Left ventricle myocardium inferior (tissue), 1 donor: ENCODE measurements around the gene PCBP3. TPM values are rescaled to one million over a fixed set of nuclear protein-coding genes. Genes with fewer than 3 reads are reported as not detected.

ENCODE experiments used
- DNase-seq: peaks from one replicate; pipeline ENCODE4 v3.0.0-alpha.2; 2020
- H3K27ac ChIP-seq: fragments of 200-600 bp; replicated peaks from 2 replicates; pipeline ENCODE4 v1.8.0; 2021
- H3K27me3 ChIP-seq: fragments of 200-600 bp; 2 replicates; pipeline ENCODE4 v1.8.0; 2021; ENCODE audit warnings: low read depth
- H3K36me3 ChIP-seq: fragments of 200-600 bp; 2 replicates; pipeline ENCODE4 v1.8.0; 2021
- H3K4me1 ChIP-seq: fragments of 200-600 bp; 2 replicates; pipeline ENCODE4 v1.8.0; 2021
- H3K4me3 ChIP-seq: fragments of 200-600 bp; 2 replicates; pipeline ENCODE4 v1.8.0; 2021; ENCODE audit warnings: mild to moderate bottlenecking, moderate library complexity
- H3K9me3 ChIP-seq: fragments of 200-600 bp; replicated peaks from 2 replicates; pipeline ENCODE4 v1.8.0; 2021
- CTCF ChIP-seq: fragments of 200-600 bp; IDR thresholded peaks from 2 replicates; pipeline ENCODE4 v1.8.0; 2021; ENCODE audit warnings: antibody characterized with exemption, mild to moderate bottlenecking, borderline replicate concordance
- intact Hi-C: fragments of 100-400 bp; cut with micrococcal nuclease; formaldehyde crosslinking; loops from one replicate; pipeline ENCODE4 v1.11.0; 2022
- total RNA-seq: library from RNA; stranded (reverse); fragmentation: NEBNext Ultra II Directional; extraction: Animal tissue kit (Norgen Biotek cat#: 25700); gene quantifications from one replicate; pipeline ENCODE4 v1.2.1, GENCODE V29; 2021
- donor health status: DM: no; HTN: yes; CAD: no; lungs with severe emphysema.

PCBP3 gene
- total RNA-seq, 1 donor from 2014 or later, result 2.9 TPM

- no peak for TF ChIP-seq CTCF
These were observed 14.2 kb upstream of the PCBP3 start for GRCh38 chr21:45629046-45629981.

DNA sequence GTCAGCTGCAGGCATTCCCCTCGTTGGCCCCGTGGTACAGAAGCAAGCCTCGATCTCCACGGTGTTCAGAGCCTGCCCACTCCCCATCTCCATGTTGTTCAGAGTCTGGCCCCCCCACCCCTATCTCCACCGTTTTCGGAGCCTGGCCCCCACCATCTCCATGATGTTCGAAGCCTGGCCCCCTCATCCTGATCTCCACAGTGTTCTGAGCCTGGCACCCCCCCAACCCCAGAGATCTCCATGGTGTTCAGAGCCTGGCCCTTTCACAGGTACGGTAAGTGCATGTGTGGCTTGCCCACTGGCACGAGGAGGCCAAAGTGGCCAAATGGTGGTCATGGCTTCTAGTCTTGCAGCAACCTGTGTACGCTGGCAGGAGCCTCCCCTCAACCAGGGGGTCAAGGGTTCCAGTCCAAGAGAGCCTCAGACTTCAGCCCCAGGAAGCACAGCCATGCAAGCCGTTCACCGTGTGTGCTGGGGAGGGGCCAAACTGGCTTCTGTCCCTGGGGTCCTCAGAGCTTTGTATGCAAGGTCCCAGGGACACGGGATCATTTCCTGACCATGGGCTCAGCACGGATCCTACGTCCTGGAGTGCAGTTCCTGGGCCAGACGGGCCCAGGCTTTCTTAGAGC, 13.3 kb upstream of the PCBP3 start:
- no peak for TF ChIP-seq CTCF
- Histone ChIP-seq H3K27me3 (peaks cover 14% of the 10 kb centered on the region), H3K4me1 (no peaks in the 10 kb centered on the region), H3K36me3 (no peaks in the 10 kb centered on the region), H3K9me3 (no peaks in the 10 kb centered on the region), H3K27ac (no peak overlapping the region), H3K4me3 (no peak overlapping the region)
- intact Hi-C loops, result no loop called here
- no peak for DNase-seq

More at GRCh38 chr21:45629046-45629981, 14.2 kb upstream of the PCBP3 start:
- H3K9me3 ChIP-seq, result no peaks in the 10 kb centered on the region
- H3K4me3 ChIP-seq, result no peak overlapping the region
- no peak overlapping the region for H3K27ac ChIP-seq
- no peaks in the 10 kb centered on the region for H3K36me3 ChIP-seq
- DNase-seq, result no peak
- no peaks in the 10 kb centered on the region for H3K4me1 ChIP-seq
- intact Hi-C loops, result no loop called here
- H3K27me3 ChIP-seq, result peaks cover 17% of the 10 kb centered on the region

DNA sequence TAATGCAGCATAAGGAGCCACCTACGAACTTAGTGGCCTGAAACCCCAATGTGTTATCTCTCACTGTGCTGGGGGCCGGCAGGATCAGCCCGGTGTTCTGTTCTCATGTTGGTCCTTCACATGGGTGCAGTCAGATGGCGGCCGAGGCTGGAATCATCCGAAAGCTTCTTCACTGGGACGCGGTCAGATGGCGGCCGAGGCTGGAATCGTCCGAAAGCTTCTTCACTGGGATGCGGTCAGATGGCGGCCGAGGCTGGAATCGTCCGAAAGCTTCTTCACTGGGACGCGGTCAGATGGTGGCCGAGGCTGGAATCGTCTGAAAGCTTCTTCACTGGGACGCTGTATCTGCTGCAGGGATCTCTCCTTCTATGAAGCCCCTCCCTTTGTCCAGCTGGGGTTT, 12.6 kb upstream of the PCBP3 start:
- no peaks in the 10 kb centered on the region for H3K4me1 ChIP-seq
- H3K36me3 ChIP-seq, result no peaks in the 10 kb centered on the region
- H3K27ac ChIP-seq, result no peak overlapping the region
- peaks cover 7% of the 10 kb centered on the region for H3K27me3 ChIP-seq
- no peak for DNase-seq
- no peak overlapping the region for H3K4me3 ChIP-seq
- no peak for TF ChIP-seq CTCF
- H3K9me3 ChIP-seq, result no peaks in the 10 kb centered on the region
- intact Hi-C loops, result no loop called here

- TF ChIP-seq CTCF, result no peak
- no peak overlapping the region for H3K27ac ChIP-seq
- no peak for DNase-seq
- peaks cover 7% of the 10 kb centered on the region for H3K27me3 ChIP-seq
- H3K9me3 ChIP-seq, result no peaks in the 10 kb centered on the region
- H3K4me3 ChIP-seq, result no peak overlapping the region
- no peaks in the 10 kb centered on the region for H3K4me1 ChIP-seq
- H3K36me3 ChIP-seq, result no peaks in the 10 kb centered on the region
- intact Hi-C loops, result no loop called here
These were observed 12.0 kb upstream of the PCBP3 start for GRCh38 chr21:45631540-45631939.

DNA sequence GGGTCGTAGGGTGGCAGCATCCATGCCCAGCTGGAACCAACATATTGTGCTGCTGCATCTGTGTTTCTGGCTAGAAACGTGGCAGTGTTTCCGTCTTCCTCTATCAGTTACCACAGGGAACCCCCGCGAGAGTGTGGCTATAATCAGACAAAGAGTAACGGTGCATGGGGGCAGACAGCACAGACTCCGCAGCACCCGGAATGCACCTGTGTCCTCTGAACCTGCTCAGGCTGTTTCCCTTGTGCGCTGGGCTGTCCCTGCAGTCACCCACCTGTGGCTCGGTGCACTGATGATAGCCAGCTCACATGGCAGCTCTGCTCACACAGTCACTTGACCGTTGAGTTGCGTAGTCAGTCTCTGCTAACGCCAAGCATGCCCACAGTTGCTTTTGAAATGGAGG, 11.4 kb upstream of the PCBP3 start:
- no peaks in the 10 kb centered on the region for H3K4me1 ChIP-seq
- H3K27ac ChIP-seq, result no peak overlapping the region
- no peaks in the 10 kb centered on the region for H3K9me3 ChIP-seq
- TF ChIP-seq CTCF, result no peak
- intact Hi-C loops, result no loop called here
- no peaks in the 10 kb centered on the region for H3K36me3 ChIP-seq
- DNase-seq, result no peak
- H3K4me3 ChIP-seq, result no peak overlapping the region
- peaks cover 7% of the 10 kb centered on the region for H3K27me3 ChIP-seq
